Endodermal cell (in vitro differentiated cells): ENCODE data around the gene HNRNPM. TPM values are rescaled to one million over a fixed set of nuclear protein-coding genes. Genes with fewer than 3 reads are reported as not detected.

Source experiments
- DNase-seq: peaks from one replicate; pipeline ENCODE4 v3.0.0-alpha.2; 2017
- H3K27ac ChIP-seq: 2 replicates; pipeline ENCODE4 v1.5.1; 2013; ENCODE audit warnings: mild to moderate bottlenecking, low read depth, low read length, moderate library complexity
- H3K27me3 ChIP-seq: 2 replicates; pipeline ENCODE4 v1.6.1; 2013; ENCODE audit warnings: mild to moderate bottlenecking, low read length, moderate library complexity; ENCODE audit not compliant: insufficient read depth, control insufficient read depth, poor library complexity, severe bottlenecking
- H3K36me3 ChIP-seq: 2 replicates; pipeline ENCODE4 v1.7.0; 2013; ENCODE audit warnings: mild to moderate bottlenecking, low read length, moderate library complexity; ENCODE audit not compliant: control insufficient read depth, insufficient read depth
- H3K4me1 ChIP-seq: one replicate; pipeline ENCODE4 v1.7.0; 2013; ENCODE audit warnings: low read length; ENCODE audit not compliant: control insufficient read depth, insufficient read depth
- H3K4me3 ChIP-seq: 2 replicates; pipeline ENCODE4 v1.5.1; 2013; ENCODE audit warnings: mild to moderate bottlenecking, low read length, moderate library complexity
- H3K9ac ChIP-seq: 2 replicates; pipeline ENCODE4 v1.6.1; 2013; ENCODE audit warnings: mild to moderate bottlenecking, low read length, moderate library complexity; ENCODE audit not compliant: poor library complexity, severe bottlenecking; ENCODE audit errors: extremely low read depth
- H3K9me3 ChIP-seq: 2 replicates; pipeline ENCODE4 v1.6.1; 2013; ENCODE audit warnings: mild to moderate bottlenecking, low read length, moderate library complexity; ENCODE audit not compliant: control insufficient read depth
- H3K27ac Mint-ChIP-seq: 2 replicates; pipeline ENCODE4 v1.8.0; 2020; ENCODE audit warnings: mixed read lengths
- H3K27me3 Mint-ChIP-seq: 2 replicates; pipeline ENCODE4 v1.8.0; 2021; ENCODE audit warnings: mild to moderate bottlenecking, mixed read lengths; ENCODE audit not compliant: insufficient read depth
- H3K36me3 Mint-ChIP-seq: 2 replicates; pipeline ENCODE4 v1.8.0; 2020; ENCODE audit warnings: low read depth, mixed read lengths
- H3K4me1 Mint-ChIP-seq: 2 replicates; pipeline ENCODE4 v1.8.0; 2020; ENCODE audit warnings: mixed read lengths
- H3K4me3 Mint-ChIP-seq: 2 replicates; pipeline ENCODE4 v1.8.0; 2020; ENCODE audit warnings: mild to moderate bottlenecking, moderate library complexity, mixed read lengths
- H3K9me3 Mint-ChIP-seq: 2 replicates; pipeline ENCODE4 v1.8.0; 2020; ENCODE audit warnings: mild to moderate bottlenecking, mixed read lengths
- WGBS, 2 experiments: methylation state at CpG; one replicate each; pipeline versions ENCODE4 v1.1.5 to v1.1.7; 2013; ENCODE audit warnings: missing lambda C conversion rate in 2 of 2, mixed read lengths in 1 of 2; ENCODE audit not compliant: insufficient coverage in 1 of 2, insufficient read length in 1 of 2; 5-methylcytosine and 5-hydroxymethylcytosine counted together
- total RNA-seq, 2 donors: library from RNA; stranded (reverse); fragmentation: NEBNext Ultra II Directional in 1 of 2; extraction: Animal tissue kit (Norgen Biotek cat#: 25700) in 1 of 2; gene quantifications; 2 replicates in 1 of 2; 3 replicates in 1 of 2; pipeline ENCODE4 v1.2.1, GENCODE V29; 2021
- TF ChIP-seq, protein P1 (sequence below): fragments of 200-600 bp; sonication (generic); conservative IDR thresholded peaks from 2 replicates; pipeline ENCODE4 v1.5.0; 2021; ENCODE audit warnings: antibody characterized with exemption, mild to moderate bottlenecking

HNRNPM gene
- total RNA-seq, 2 donors from 2014 or later: 271 to 370 TPM

DNA sequence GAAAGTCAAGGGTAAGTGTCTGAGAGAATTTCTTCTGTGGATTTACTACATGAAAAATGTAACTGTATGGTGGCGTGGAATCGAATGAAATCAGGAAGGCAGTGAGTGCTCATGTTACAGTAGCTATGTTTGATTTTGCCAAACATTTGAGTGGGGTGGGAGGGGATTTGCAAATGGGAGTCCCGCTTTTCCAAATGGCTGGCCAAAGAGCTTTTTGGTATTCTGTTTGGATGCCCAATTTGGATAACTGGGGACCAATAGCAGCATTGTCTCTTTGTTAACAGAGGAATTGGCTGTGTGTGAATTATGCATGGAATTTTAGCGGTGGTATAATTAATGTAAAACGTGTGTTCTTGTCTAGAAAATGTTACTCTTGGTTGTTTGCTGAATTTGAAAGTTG, 17.8 kb downstream of the HNRNPM start:
- Histone ChIP-seq H3K9me3 (no peaks in the 10 kb centered on the region), H3K36me3 (peaks cover 98% of the 10 kb centered on the region), H3K9ac (no peak overlapping the region), H3K4me1 (peaks cover 6% of the 10 kb centered on the region), H3K4me3 (no peak overlapping the region), H3K27ac (no peak overlapping the region), H3K27me3 (no peaks in the 10 kb centered on the region)
- Mint-ChIP-seq H3K4me3 (no peak overlapping the region), H3K4me1 (peaks cover 37% of the 10 kb centered on the region), H3K36me3 (peaks cover 76% of the 10 kb centered on the region), H3K9me3 (no peaks in the 10 kb centered on the region), H3K27ac (peak overlapping the region; percentile 30), H3K27me3 (no peaks in the 10 kb centered on the region)
- no peak for DNase-seq
- WGBS, 2 experiments: 92 to 100% methylated on average over 2 to 5 of the region's 5 CpGs
- TF ChIP-seq, protein P1, sequence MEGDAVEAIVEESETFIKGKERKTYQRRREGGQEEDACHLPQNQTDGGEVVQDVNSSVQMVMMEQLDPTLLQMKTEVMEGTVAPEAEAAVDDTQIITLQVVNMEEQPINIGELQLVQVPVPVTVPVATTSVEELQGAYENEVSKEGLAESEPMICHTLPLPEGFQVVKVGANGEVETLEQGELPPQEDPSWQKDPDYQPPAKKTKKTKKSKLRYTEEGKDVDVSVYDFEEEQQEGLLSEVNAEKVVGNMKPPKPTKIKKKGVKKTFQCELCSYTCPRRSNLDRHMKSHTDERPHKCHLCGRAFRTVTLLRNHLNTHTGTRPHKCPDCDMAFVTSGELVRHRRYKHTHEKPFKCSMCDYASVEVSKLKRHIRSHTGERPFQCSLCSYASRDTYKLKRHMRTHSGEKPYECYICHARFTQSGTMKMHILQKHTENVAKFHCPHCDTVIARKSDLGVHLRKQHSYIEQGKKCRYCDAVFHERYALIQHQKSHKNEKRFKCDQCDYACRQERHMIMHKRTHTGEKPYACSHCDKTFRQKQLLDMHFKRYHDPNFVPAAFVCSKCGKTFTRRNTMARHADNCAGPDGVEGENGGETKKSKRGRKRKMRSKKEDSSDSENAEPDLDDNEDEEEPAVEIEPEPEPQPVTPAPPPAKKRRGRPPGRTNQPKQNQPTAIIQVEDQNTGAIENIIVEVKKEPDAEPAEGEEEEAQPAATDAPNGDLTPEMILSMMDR: no peak

DNA sequence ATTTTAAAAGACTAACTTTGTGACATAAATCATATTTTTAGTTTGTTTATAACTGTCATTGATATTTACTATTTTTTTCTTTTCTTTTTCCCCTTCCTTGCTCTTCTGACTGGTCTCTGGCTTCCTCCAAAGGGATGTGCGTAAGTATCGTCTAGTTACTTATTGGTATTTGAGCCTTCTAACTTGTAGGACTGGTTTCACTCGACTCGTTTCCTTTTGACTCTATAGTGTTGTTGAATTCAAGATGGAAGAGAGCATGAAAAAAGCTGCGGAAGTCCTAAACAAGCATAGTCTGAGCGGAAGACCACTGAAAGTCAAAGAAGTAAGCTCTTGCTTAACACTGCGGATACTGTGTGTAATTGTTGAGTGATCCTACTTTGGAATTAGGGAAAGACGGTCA, 18.6 kb downstream of the HNRNPM start:
- Histone ChIP-seq H3K9me3 (no peaks in the 10 kb centered on the region), H3K27ac (no peak overlapping the region), H3K36me3 (peaks cover 98% of the 10 kb centered on the region), H3K4me1 (no peaks in the 10 kb centered on the region), H3K9ac (no peak overlapping the region), H3K27me3 (no peaks in the 10 kb centered on the region), H3K4me3 (no peak overlapping the region)
- H3K4me1 Mint-ChIP-seq: peaks cover 32% of the 10 kb centered on the region
- H3K9me3 Mint-ChIP-seq: no peaks in the 10 kb centered on the region
- peaks cover 80% of the 10 kb centered on the region for H3K36me3 Mint-ChIP-seq
- TF ChIP-seq, protein P1: no peak
- no peak overlapping the region for H3K4me3 Mint-ChIP-seq
- peak overlapping the region; percentile 11 for H3K27ac Mint-ChIP-seq
- no peaks in the 10 kb centered on the region for H3K27me3 Mint-ChIP-seq
- DNase-seq: no peak
- WGBS, 2 experiments: 96 to 98% methylated on average over 8 of the region's 8 CpGs

DNA sequence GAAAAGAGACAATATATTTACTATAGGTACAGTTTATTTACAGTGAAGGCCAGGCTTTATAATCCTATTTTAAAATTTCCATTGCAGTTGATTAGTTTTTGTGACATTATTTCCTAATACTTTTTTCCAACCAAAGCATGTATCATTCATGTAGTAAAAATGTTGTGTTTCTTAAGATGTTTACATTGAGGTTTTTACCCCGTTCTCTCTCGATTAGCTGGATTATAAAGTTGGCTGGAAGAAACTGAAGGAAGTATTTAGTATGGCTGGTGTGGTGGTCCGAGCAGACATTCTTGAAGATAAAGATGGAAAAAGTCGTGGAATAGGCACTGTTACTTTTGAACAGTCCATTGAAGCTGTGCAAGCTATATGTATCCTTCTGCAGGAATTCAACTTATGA, 21.2 kb downstream of the HNRNPM start:
- no peaks in the 10 kb centered on the region for H3K27me3 ChIP-seq
- no peaks in the 10 kb centered on the region for H3K27me3 Mint-ChIP-seq
- no peaks in the 10 kb centered on the region for H3K9me3 ChIP-seq
- no peak overlapping the region for H3K4me3 Mint-ChIP-seq
- H3K4me3 ChIP-seq: no peak overlapping the region
- DNase-seq: no peak
- TF ChIP-seq, protein P1: no peak
- H3K4me1 Mint-ChIP-seq: peaks cover 13% of the 10 kb centered on the region
- no peaks in the 10 kb centered on the region for H3K9me3 Mint-ChIP-seq
- no peak overlapping the region for H3K9ac ChIP-seq
- peaks cover 98% of the 10 kb centered on the region for H3K36me3 ChIP-seq
- peaks cover 93% of the 10 kb centered on the region for H3K36me3 Mint-ChIP-seq
- H3K27ac Mint-ChIP-seq: no peak overlapping the region
- H3K27ac ChIP-seq: no peak overlapping the region
- WGBS, 2 experiments: 79 to 96% methylated on average over 3 to 4 of the region's 4 CpGs
- no peaks in the 10 kb centered on the region for H3K4me1 ChIP-seq
